ENCODE results near the gene MEIS1.

The MEIS1 gene

GRCh38 chr2:66512626-66513025 is 77.7 kb downstream of the MEIS1 start:
- DNase-seq, result no peak

GRCh38 chr2:66515743-66516142 is 80.8 kb downstream of the MEIS1 start:
- DNase-seq, result no peak

GRCh38 chr2:66516499-66516898 is 81.6 kb downstream of the MEIS1 start:
- no peak for DNase-seq

GRCh38 chr2:66517772-66518171 is 82.8 kb downstream of the MEIS1 start:
- DNase-seq, result no peak

DNA sequence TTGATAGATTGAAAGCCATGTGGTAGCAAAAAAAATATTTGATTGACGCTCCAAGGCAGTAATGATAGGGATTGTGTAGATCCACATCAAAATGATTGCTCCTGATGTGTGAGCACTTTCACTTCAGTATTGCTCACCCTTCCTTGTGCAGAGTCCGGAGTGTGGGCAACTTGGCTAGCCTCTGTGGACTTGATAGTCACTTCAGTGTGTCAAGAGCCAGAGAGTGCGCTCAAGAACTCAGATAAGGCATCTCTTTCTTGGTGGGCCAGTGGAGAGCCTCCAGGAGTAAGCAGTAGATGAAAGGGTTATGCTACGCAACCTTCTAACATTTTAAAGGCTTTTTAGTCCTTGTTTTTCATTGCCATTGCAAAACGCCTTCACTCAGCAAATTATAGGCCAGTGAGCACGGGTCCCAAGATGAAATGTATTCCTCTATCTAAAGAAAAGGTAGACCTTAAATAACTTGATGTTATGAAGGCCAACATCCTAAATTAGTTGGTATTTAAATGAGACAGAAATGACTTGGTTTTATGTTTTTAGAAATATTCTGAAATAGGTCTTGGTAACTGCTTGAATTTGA is 84.4 kb downstream of the MEIS1 start:
- no peak for DNase-seq

GRCh38 chr2:66521291-66521922 is 86.5 kb downstream of the MEIS1 start:
- DNase-seq, result no peak

DNA sequence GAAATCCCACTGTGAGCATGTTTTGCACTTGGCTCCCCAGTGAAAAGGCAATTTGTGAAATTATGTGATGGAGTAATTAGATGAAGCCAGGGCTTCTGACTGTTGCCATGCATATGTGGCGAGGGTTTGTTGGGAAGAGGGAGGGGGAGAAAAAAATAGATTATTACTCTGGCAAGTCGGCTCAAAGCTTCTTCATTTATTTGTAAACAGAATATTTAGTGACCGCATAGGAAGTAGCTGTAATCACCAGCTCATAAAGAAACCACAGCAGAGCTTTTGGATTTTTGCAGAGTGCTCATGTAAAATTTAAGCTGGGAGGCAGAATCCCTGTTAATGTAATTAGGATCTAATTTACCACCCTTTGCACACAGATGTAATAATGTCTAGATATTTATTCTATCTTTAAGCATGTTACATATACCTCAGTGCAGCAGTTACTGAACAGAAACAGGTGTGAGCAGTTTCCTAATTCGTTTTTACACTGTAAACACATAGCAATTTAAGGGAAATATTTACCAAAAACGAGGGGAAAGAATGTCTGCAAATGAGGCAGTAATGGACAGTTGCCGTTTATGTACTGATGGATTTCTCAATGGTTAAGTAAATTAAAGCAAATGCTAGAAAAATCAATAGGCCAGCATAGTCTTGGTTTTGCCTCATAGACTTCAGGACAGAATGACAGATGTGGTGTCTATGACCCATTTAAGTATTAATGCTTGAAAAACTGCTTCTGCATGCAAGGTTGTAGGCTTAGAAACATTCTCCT is 87.9 kb downstream of the MEIS1 start:
- no peak for DNase-seq

DNA sequence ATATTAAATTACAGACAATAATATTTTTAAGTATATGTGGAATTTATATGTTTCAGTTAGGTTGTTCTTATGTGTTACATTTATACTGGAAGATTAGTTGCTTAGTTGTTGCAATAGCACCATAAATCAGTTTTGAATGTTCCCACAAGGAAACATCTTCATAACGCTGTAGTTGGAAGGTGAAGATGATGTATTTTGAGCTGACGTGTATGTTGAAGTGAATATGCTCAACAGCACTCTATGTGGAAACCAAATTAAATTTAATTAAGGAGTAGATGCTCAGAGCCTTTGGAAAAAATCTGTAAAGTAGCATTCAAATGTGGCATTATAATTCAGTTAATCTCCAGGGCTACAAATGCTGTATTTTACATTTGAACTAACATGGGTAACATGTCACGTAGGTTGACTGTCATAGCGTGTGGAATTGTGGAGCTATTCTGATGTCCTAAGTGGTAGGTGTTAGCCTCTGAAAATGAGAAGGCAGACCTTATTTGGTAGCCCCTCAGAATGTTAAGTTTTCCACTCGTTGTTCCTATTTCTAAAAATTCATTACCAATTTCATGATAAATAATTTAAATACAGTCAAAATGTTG is 88.5 kb downstream of the MEIS1 start:
- no peak for DNase-seq

GRCh38 chr2:66523990-66524389 is 89.1 kb downstream of the MEIS1 start:
- DNase-seq, result no peak

GRCh38 chr2:66525606-66526005 is 90.7 kb downstream of the MEIS1 start:
- no peak for DNase-seq

- no peak for DNase-seq
These were observed 91.3 kb downstream of the MEIS1 start for GRCh38 chr2:66526180-66526579.

DNA sequence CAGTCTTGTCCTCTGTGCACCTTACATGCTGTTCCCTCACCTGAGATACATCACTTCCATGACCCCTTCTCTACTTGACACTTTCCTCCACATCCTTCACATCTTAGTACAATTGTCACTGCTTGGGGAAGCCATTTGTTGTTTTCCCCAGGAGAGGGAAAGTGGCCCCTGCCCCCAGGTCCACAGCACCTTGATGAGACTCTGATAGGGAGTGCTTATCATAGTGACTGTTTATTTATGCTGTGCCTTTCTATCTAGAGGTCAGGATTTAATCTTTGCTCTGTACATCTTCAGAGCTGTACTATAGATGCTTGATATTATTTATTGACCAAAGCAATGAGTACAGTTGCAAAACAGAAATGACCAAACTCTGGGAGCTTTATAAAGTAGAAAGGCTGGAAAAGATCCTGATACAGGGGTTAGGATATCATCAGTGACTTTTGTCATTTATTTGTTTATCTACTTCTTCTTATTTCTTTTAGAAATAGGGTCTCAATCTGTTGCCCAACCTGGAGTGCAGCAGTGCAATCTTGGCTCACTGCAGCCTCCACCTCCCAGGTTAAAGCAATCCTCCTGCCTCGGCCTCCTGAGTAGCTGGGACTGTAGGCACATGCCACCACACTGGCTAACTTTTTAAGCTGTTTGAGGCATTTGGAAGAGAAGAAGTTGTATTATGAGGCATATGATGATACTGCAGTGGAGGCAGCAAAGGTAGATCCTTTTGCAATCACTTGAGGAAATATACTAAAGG is 94.2 kb downstream of the MEIS1 start:
- no peak for DNase-seq

- no peak for DNase-seq
These were observed 95.7 kb downstream of the MEIS1 start for GRCh38 chr2:66530651-66531050.

- no peak for DNase-seq
These were observed 96.2 kb downstream of the MEIS1 start for GRCh38 chr2:66531155-66531554.

GRCh38 chr2:66531567-66531966 is 96.6 kb downstream of the MEIS1 start:
- DNase-seq, result no peak

- DNase-seq, result no peak
These were observed 98.3 kb downstream of the MEIS1 start for GRCh38 chr2:66532972-66533868.

GRCh38 chr2:66534461-66534860 is 99.5 kb downstream of the MEIS1 start:
- DNase-seq, result no peak

DNA sequence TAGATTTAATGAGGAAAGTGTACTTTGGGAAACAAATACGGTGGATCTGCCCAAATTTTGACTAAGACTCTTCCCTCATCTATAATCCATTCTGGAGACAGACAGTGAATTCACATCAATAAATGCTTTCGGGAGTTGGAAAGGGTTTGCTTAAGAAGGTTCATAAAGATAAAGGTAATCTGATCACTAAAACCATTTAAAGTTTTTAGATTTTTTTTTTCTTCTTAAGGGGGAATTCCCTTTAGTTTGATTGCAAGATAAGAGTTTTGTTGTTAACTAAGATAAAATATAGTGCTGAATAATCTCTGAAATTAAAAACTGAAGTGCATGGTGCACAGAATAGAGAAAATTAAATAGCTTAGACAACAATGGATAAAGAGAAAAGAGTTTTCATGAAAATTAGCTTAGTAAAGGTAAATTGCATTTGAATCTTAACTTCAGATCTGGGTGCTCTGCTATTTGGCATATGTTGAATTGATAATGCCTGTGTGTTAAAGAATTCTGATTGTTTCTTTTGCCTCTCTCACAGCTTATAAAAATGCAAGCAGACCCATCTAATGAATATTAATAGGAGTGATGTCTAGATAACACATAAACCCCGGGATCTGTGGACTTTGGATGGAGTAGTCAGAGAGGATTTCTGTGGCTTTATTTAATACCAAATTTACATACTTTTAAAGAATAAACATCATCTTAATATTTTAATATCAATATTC is 100.8 kb downstream of the MEIS1 start:
- DNase-seq, result no peak

DNA sequence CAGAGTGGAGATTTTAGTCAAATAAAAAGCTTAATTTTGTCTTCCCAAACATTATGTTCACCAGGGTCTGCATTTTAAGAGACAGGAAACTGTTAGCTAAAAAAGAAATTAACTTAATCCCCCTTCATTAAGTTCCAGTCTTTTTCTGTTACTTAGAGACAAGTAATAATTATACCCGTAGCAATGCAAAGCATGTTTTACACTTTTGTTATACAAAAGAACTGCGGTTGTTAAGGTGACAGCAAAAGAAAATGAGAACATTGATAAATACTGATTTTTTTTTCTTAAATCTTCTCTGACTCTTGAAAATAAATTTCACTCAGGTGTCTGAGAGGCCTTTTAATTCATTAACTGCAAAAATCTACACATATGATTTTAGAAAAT is 101.4 kb downstream of the MEIS1 start:
- no peak for DNase-seq

DNA sequence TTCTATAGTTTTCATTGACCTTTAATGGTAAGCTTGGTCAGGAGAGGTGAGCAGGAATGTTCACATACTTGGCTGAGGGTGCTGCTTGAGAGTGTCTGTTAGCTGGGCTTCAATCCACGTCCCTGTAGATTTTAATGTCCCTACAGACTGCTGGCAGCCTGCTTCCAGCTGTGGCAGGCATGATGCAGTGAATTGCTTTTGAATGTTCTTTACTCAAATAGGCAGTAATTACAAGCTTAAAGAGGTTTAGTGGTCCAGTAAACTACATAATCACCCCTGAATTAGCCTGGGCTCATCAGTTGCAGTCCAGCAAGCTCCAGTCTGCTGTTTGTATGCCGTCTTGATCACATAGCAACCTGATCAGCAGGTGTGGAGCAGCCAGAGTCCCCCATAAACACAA is 102.1 kb downstream of the MEIS1 start:
- no peak for DNase-seq

DNA sequence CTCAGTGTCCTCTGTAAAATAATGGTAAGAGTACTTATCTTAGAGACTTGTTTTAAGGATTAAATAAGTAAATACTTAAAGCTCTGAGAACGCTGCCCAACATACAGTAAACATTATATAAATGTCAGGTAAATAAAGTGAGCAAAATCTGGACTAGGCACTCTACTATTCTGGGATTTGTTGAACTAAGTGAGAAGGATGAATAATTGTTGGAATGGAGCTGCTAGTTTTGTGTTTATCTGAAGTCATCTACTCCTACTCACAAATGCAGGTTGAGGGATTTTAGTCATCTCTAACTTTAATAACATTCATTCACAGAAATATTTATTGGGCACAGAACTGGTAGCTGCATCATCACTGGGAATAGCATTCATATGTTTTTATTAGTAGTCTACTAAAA is 103.4 kb downstream of the MEIS1 start:
- DNase-seq, result no peak

- DNase-seq, result no peak
These were observed 104.5 kb downstream of the MEIS1 start for GRCh38 chr2:66539452-66539851.
